ENCODE results near the gene LRRC58.
"Not testable (repeated sequence)": the region's sequence is repeated elsewhere in the genome, so short reads cannot be mapped to it uniquely, and the experiment has no call there.

The LRRC58 gene

DNA sequence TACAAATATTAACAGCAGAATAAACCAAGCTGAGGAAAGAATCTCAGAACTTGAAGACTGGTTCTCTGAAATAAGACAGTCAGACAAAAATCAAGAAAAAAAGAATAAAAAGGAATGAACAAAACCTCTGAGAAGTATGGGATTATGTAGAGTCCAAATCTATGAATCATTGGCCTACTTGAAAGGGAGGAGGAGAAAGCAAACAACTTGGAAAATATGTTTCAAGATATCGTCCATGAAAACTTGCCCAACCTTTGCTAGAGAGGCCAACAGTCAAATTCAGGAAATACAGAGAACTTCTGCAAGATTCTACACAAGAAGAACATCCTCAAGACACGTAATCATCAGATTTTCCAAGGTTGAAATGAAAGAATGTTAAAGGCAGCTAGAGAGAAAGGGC, 57.6 kb downstream of the LRRC58 start:
- not testable (repeated sequence) for H3K9ac ChIP-seq (ENCODE audit: low read depth, low read length); H3K4me1 ChIP-seq (ENCODE audit: control insufficient read depth, insufficient read depth, low read length); H3K4me3 ChIP-seq (ENCODE audit: low read depth, low read length); H3K9me3 ChIP-seq (ENCODE audit: control insufficient read depth, insufficient read depth, low read length); H3K27me3 ChIP-seq (ENCODE audit: control insufficient read depth, insufficient read depth, low read length); H3K36me3 ChIP-seq (ENCODE audit: control insufficient read depth, insufficient read depth, low read length)

DNA sequence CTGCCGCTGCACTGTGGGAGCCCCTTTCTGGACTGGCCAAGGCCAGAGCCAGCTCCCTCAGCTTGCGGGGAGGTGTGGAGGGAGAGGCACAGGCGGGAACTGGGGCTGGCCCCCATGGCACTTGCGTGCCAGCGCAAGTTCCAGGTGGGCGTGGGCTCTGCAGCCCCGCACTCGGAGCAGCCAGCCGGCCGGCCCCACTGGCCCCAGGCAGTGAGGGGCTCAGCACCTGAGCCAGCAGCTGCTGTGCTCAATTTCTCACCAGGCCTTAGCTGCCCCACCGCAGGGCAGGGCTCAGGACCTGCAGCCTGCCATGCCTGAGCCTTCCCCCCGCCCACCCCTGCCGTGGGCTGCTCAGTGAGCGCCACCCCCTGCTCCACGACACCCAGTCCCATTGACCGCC, 59.5 kb downstream of the LRRC58 start:
- H3K9ac ChIP-seq (ENCODE audit: low read depth, low read length) = no peak overlapping the region
- H3K27me3 ChIP-seq (ENCODE audit: control insufficient read depth, insufficient read depth, low read length) = peaks cover 25% of the 10 kb centered on the region
- H3K9me3 ChIP-seq (ENCODE audit: control insufficient read depth, insufficient read depth, low read length) = no peaks in the 10 kb centered on the region
- no peak overlapping the region for H3K4me3 ChIP-seq (ENCODE audit: low read depth, low read length)
- H3K4me1 ChIP-seq (ENCODE audit: control insufficient read depth, insufficient read depth, low read length) = no peaks in the 10 kb centered on the region
- H3K36me3 ChIP-seq (ENCODE audit: control insufficient read depth, insufficient read depth, low read length) = no peaks in the 10 kb centered on the region

DNA sequence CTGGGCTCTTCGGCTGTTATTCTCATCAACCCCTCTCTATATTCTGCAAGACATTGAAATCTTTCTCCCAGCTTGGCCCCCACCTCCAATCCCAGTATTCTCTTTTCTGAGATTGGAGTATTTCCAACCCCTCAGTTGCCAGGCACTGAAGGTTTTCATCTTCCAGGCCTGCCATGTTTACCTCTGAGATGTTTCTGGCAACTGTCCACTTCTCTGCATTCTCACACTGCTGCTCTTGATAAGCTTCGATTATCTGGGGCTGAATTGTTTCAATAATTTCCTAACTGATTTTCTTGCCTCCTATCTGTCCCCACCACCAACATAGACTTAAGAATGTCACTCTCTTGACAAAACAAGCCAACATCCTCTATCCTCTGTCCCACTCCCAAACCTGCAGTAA, 62.7 kb downstream of the LRRC58 start:
- Histone ChIP-seq H3K9ac (ENCODE audit: low read depth, low read length) (no peak overlapping the region), H3K27me3 (ENCODE audit: control insufficient read depth, insufficient read depth, low read length) (peaks cover 38% of the 10 kb centered on the region), H3K36me3 (ENCODE audit: control insufficient read depth, insufficient read depth, low read length) (no peaks in the 10 kb centered on the region)

DNA sequence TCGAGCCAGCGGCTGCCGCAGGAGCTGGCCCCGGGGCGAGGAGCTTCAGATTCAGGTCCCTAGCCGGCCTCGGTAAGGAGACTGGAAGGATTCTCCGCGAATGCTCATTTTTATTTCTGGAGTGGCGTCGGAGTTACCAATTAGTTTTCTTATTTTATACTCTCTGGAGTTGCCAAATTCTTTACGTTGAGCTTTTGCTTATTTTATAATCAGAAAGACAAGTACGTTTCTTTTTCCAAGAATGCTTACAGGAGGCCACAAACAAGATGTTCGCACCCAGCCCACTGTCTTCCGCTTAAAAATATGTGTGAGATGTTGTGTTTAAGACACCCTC, 63.7 kb downstream of the LRRC58 start:
- H3K4me3 ChIP-seq (ENCODE audit: low read depth, low read length) = peak overlapping the region; percentile 45
- no peaks in the 10 kb centered on the region for H3K9me3 ChIP-seq (ENCODE audit: control insufficient read depth, insufficient read depth, low read length)
- H3K9ac ChIP-seq (ENCODE audit: low read depth, low read length) = peak overlapping the region; percentile 73
- no peaks in the 10 kb centered on the region for H3K36me3 ChIP-seq (ENCODE audit: control insufficient read depth, insufficient read depth, low read length)
- H3K27me3 ChIP-seq (ENCODE audit: control insufficient read depth, insufficient read depth, low read length) = peaks cover 38% of the 10 kb centered on the region
- peaks cover 4% of the 10 kb centered on the region for H3K4me1 ChIP-seq (ENCODE audit: control insufficient read depth, insufficient read depth, low read length)

More for the DNA sequence above, 62.7 kb downstream of the LRRC58 start:
- Histone ChIP-seq H3K4me1 (ENCODE audit: control insufficient read depth, insufficient read depth, low read length) (peaks cover 4% of the 10 kb centered on the region), H3K9me3 (ENCODE audit: control insufficient read depth, insufficient read depth, low read length) (no peaks in the 10 kb centered on the region), H3K4me3 (ENCODE audit: low read depth, low read length) (no peak overlapping the region)

DNA sequence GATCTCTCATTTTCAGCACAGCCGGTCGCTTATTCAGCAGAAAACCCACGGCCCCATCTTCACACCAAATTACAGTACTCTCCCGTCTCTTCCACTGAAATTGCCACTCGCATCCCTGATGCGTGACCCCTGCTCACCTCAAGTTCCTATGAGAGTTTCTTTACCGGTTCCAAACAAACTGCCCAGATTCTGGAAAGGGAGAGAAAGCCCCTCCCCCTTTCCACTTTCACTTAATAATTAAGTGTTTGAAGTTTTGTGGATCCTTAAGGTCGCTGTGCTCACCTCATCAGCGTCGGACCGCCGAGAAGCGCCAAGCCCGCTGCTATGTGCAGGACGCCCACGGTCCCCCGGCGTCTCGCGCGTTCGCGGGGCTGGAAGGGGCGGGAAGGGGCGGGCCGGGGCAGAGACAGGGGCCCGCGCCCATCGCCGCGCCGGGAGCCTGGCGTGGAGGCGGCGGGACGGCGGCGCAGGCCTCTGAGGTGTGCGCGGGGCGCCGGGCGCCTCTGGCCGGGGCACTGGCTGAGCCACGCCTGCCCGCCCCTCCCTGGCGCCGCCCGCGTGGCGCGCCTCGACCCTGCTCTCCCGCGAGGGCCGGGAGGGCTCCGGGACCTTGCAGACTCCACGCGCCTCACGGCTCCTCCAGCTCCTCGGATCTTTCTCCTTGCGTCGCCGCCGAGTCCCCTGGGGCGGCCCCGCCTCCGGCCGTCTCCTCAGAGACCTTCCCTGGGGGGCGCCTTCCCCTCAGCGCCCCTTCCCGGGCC, 64.2 kb downstream of the LRRC58 start, which contains the start of gene GPR156:
GPR156 (minus strand) TSS at position 476 of the 761 bp plus-strand sequence. CDS start 41,124 bp downstream, outside the sequence.
- Histone ChIP-seq H3K27me3 (ENCODE audit: control insufficient read depth, insufficient read depth, low read length) (peaks cover 38% of the 10 kb centered on the region), H3K9me3 (ENCODE audit: control insufficient read depth, insufficient read depth, low read length) (no peaks in the 10 kb centered on the region)

GRCh38 chr3:120281261-120281660, 67.9 kb downstream of the LRRC58 start:
- Histone ChIP-seq H3K27me3 (ENCODE audit: control insufficient read depth, insufficient read depth, low read length) (peaks cover 25% of the 10 kb centered on the region), H3K9me3 (ENCODE audit: control insufficient read depth, insufficient read depth, low read length) (no peaks in the 10 kb centered on the region), H3K4me3 (ENCODE audit: low read depth, low read length) (no peak overlapping the region), H3K36me3 (ENCODE audit: control insufficient read depth, insufficient read depth, low read length) (no peaks in the 10 kb centered on the region), H3K4me1 (ENCODE audit: control insufficient read depth, insufficient read depth, low read length) (peaks cover 4% of the 10 kb centered on the region), H3K9ac (ENCODE audit: low read depth, low read length) (no peak overlapping the region)

More for the DNA sequence above, 64.2 kb downstream of the LRRC58 start, which contains the start of gene GPR156:
- H3K4me1 ChIP-seq (ENCODE audit: control insufficient read depth, insufficient read depth, low read length) = peaks cover 4% of the 10 kb centered on the region
- H3K4me3 ChIP-seq (ENCODE audit: low read depth, low read length) = peak within 1 kb of the TSS; percentile 45
- H3K9ac ChIP-seq (ENCODE audit: low read depth, low read length) = peak within 1 kb of the TSS; percentile 73
- H3K36me3 ChIP-seq (ENCODE audit: control insufficient read depth, insufficient read depth, low read length) = no peaks in the 10 kb centered on the region

GRCh38 chr3:120280566-120280965, 68.6 kb downstream of the LRRC58 start:
- H3K9me3 ChIP-seq (ENCODE audit: control insufficient read depth, insufficient read depth, low read length) = no peaks in the 10 kb centered on the region
- H3K36me3 ChIP-seq (ENCODE audit: control insufficient read depth, insufficient read depth, low read length) = no peaks in the 10 kb centered on the region
- H3K4me3 ChIP-seq (ENCODE audit: low read depth, low read length) = no peak overlapping the region
- H3K27me3 ChIP-seq (ENCODE audit: control insufficient read depth, insufficient read depth, low read length) = peaks cover 18% of the 10 kb centered on the region
- H3K9ac ChIP-seq (ENCODE audit: low read depth, low read length) = no peak overlapping the region
- peaks cover 5% of the 10 kb centered on the region for H3K4me1 ChIP-seq (ENCODE audit: control insufficient read depth, insufficient read depth, low read length)

DNA sequence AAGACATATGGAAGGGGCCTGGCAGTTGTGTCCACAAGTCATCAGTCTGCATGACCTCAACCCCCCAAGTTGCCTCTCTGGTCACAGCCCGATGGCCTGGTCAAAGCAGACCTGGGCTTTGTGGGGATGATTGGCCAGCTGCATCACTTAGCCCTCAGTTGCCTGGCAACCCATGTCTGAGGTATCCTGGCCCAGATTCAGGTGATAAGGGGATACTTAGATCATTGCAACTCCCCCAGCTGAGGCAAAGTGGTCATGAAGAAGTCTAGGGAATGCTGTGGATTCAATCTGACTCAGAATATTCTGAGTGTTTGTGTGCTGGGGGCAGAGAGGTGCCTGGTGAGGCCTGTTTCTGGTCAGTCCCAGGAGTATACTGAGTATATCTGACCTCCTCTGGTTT, 69.1 kb downstream of the LRRC58 start:
- Histone ChIP-seq H3K9ac (ENCODE audit: low read depth, low read length) (no peak overlapping the region), H3K9me3 (ENCODE audit: control insufficient read depth, insufficient read depth, low read length) (no peaks in the 10 kb centered on the region), H3K4me3 (ENCODE audit: low read depth, low read length) (no peak overlapping the region), H3K27me3 (ENCODE audit: control insufficient read depth, insufficient read depth, low read length) (peaks cover 15% of the 10 kb centered on the region), H3K36me3 (ENCODE audit: control insufficient read depth, insufficient read depth, low read length) (no peaks in the 10 kb centered on the region), H3K4me1 (ENCODE audit: control insufficient read depth, insufficient read depth, low read length) (peaks cover 5% of the 10 kb centered on the region)

GRCh38 chr3:120276767-120277166, 72.4 kb downstream of the LRRC58 start:
- Histone ChIP-seq H3K9ac (ENCODE audit: low read depth, low read length) (no peak overlapping the region), H3K9me3 (ENCODE audit: control insufficient read depth, insufficient read depth, low read length) (no peaks in the 10 kb centered on the region), H3K36me3 (ENCODE audit: control insufficient read depth, insufficient read depth, low read length) (no peaks in the 10 kb centered on the region), H3K4me3 (ENCODE audit: low read depth, low read length) (no peak overlapping the region), H3K27me3 (ENCODE audit: control insufficient read depth, insufficient read depth, low read length) (no peaks in the 10 kb centered on the region), H3K4me1 (ENCODE audit: control insufficient read depth, insufficient read depth, low read length) (peaks cover 2% of the 10 kb centered on the region)

GRCh38 chr3:120275618-120276017, 73.5 kb downstream of the LRRC58 start:
- Histone ChIP-seq H3K36me3 (ENCODE audit: control insufficient read depth, insufficient read depth, low read length) (no peaks in the 10 kb centered on the region), H3K9me3 (ENCODE audit: control insufficient read depth, insufficient read depth, low read length) (no peaks in the 10 kb centered on the region), H3K4me1 (ENCODE audit: control insufficient read depth, insufficient read depth, low read length) (peaks cover 2% of the 10 kb centered on the region), H3K9ac (ENCODE audit: low read depth, low read length) (no peak overlapping the region), H3K27me3 (ENCODE audit: control insufficient read depth, insufficient read depth, low read length) (no peaks in the 10 kb centered on the region), H3K4me3 (ENCODE audit: low read depth, low read length) (no peak overlapping the region)

- H3K9me3 ChIP-seq (ENCODE audit: control insufficient read depth, insufficient read depth, low read length) = no peaks in the 10 kb centered on the region
- no peak overlapping the region for H3K9ac ChIP-seq (ENCODE audit: low read depth, low read length)
- H3K27me3 ChIP-seq (ENCODE audit: control insufficient read depth, insufficient read depth, low read length) = no peaks in the 10 kb centered on the region
- H3K36me3 ChIP-seq (ENCODE audit: control insufficient read depth, insufficient read depth, low read length) = no peaks in the 10 kb centered on the region
- peaks cover 2% of the 10 kb centered on the region for H3K4me1 ChIP-seq (ENCODE audit: control insufficient read depth, insufficient read depth, low read length)
- H3K4me3 ChIP-seq (ENCODE audit: low read depth, low read length) = no peak overlapping the region
These were observed 74.4 kb downstream of the LRRC58 start for GRCh38 chr3:120274739-120275167.

Measured in iPS-15b (cell line).